Lower lobe of right lung (tissue), 2 donors: ENCODE data around the gene IFNG. TPM values are rescaled to one million over a fixed set of nuclear protein-coding genes. Genes with fewer than 3 reads are reported as not detected.

ENCODE experiments used
- ATAC-seq, 2 donors: fragments of 200-7000 bp; cut with Tn5 transposase; one replicate each; pipeline ENCODE4 v1.9.1; 2020 to 2022; ENCODE audit warnings: mild to moderate bottlenecking in 2 of 2, moderate library complexity in 2 of 2
- DNase-seq: peaks from one replicate; pipeline ENCODE4 v3.0.0-alpha.2; 2020
- H3K27ac ChIP-seq: fragments of 200-600 bp; one replicate; pipeline ENCODE4 v1.8.0; 2022
- H3K27me3 ChIP-seq: fragments of 200-600 bp; one replicate; pipeline ENCODE4 v1.8.0; 2022; ENCODE audit warnings: low read depth
- H3K36me3 ChIP-seq: fragments of 200-600 bp; one replicate; pipeline ENCODE4 v1.8.0; 2022; ENCODE audit warnings: mild to moderate bottlenecking
- H3K4me1 ChIP-seq: fragments of 200-600 bp; one replicate; pipeline ENCODE4 v1.8.0; 2022
- H3K4me3 ChIP-seq: fragments of 200-600 bp; one replicate; pipeline ENCODE4 v1.8.0; 2022; ENCODE audit warnings: mild to moderate bottlenecking
- H3K9me3 ChIP-seq: fragments of 200-600 bp; one replicate; pipeline ENCODE4 v1.8.0; 2022
- CTCF ChIP-seq: fragments of 200-600 bp; IDR thresholded peaks from one replicate; pipeline ENCODE4 v1.8.0; 2022; ENCODE audit warnings: antibody characterized with exemption, mild to moderate bottlenecking
- intact Hi-C: fragments of 100-400 bp; cut with DNase I; formaldehyde crosslinking; loops from one replicate; pipeline ENCODE4 v1.11.0; 2022
- total RNA-seq: library from RNA; stranded (reverse); fragmentation: NEBNext Ultra II Directional; extraction: Animal tissue kit (Norgen Biotek cat#: 25700); gene quantifications from one replicate; pipeline ENCODE4 v1.2.1, GENCODE V29; 2021
- donor health status: DM: no; HTN: yes; CAD: no; lungs with severe emphysema.

IFNG gene
- total RNA-seq, 1 donor from 2014 or later = not detected

GRCh38 chr12:68122236-68122920, 37.2 kb downstream of the IFNG start:
- Histone ChIP-seq H3K4me1 (no peaks in the 10 kb centered on the region), H3K27me3 (no peaks in the 10 kb centered on the region), H3K27ac (no peak overlapping the region), H3K4me3 (no peak overlapping the region), H3K9me3 (no peaks in the 10 kb centered on the region), H3K36me3 (no peaks in the 10 kb centered on the region)
- TF ChIP-seq CTCF = no peak
- no peak for ATAC-seq
- no peak for DNase-seq
- intact Hi-C loops = no loop called here

GRCh38 chr12:68121143-68121542, 38.4 kb downstream of the IFNG start:
- Histone ChIP-seq H3K4me1 (no peaks in the 10 kb centered on the region), H3K27me3 (no peaks in the 10 kb centered on the region), H3K27ac (no peak overlapping the region), H3K9me3 (no peaks in the 10 kb centered on the region), H3K36me3 (no peaks in the 10 kb centered on the region), H3K4me3 (no peak overlapping the region)
- DNase-seq (no peak), ATAC-seq (no peak)
- intact Hi-C loops = no loop called here
- TF ChIP-seq CTCF = no peak

GRCh38 chr12:68119724-68120211, 39.8 kb downstream of the IFNG start:
- Histone ChIP-seq H3K4me3 (no peak overlapping the region), H3K4me1 (no peaks in the 10 kb centered on the region), H3K27me3 (no peaks in the 10 kb centered on the region), H3K36me3 (no peaks in the 10 kb centered on the region), H3K9me3 (no peaks in the 10 kb centered on the region), H3K27ac (no peak overlapping the region)
- ATAC-seq = peak; percentile 56 to 62
- intact Hi-C loops = no loop called here
- no peak for TF ChIP-seq CTCF
- DNase-seq = no peak

- no peak overlapping the region for H3K4me3 ChIP-seq
- no peaks in the 10 kb centered on the region for H3K4me1 ChIP-seq
- H3K27ac ChIP-seq = no peak overlapping the region
- H3K27me3 ChIP-seq = no peaks in the 10 kb centered on the region
- no peaks in the 10 kb centered on the region for H3K36me3 ChIP-seq
- no peak for TF ChIP-seq CTCF
- intact Hi-C loops = no loop called here
- no peaks in the 10 kb centered on the region for H3K9me3 ChIP-seq
- DNase-seq (no peak), ATAC-seq (no peak)
Observed at GRCh38 chr12:68119250-68119649, 40.3 kb downstream of the IFNG start.

- H3K9me3 ChIP-seq = no peaks in the 10 kb centered on the region
- H3K36me3 ChIP-seq = no peaks in the 10 kb centered on the region
- no peak overlapping the region for H3K4me3 ChIP-seq
- H3K27ac ChIP-seq = no peak overlapping the region
- DNase-seq (no peak), ATAC-seq (peak in 1 of 2 donors; percentile 32)
- no peak for TF ChIP-seq CTCF
- H3K27me3 ChIP-seq = no peaks in the 10 kb centered on the region
- no peaks in the 10 kb centered on the region for H3K4me1 ChIP-seq
- intact Hi-C loops = no loop called here
Observed at GRCh38 chr12:68118096-68118755, 41.3 kb downstream of the IFNG start.
